CD1c-positive myeloid dendritic cell (primary cell): ENCODE measurements around the gene BBS9.
"Not testable (repeated sequence)": the region's sequence is repeated elsewhere in the genome, so short reads cannot be mapped to it uniquely, and the experiment has no call there.

Experiments
- DNase-seq: peaks from one replicate; pipeline ENCODE4 v3.0.0-alpha.2; 2016; ENCODE audit errors: extremely low spot score

The BBS9 gene

GRCh38 chr7:33495207-33495606 lies 365.8 kb downstream of the BBS9 start:
- DNase-seq: no peak

- DNase-seq: no peak
Measured at GRCh38 chr7:33497051-33497450, 367.7 kb downstream of the BBS9 start.

GRCh38 chr7:33500703-33501701 lies 371.6 kb downstream of the BBS9 start:
- DNase-seq: no peak

GRCh38 chr7:33503014-33503413 lies 373.6 kb downstream of the BBS9 start:
- DNase-seq: no peak

DNA sequence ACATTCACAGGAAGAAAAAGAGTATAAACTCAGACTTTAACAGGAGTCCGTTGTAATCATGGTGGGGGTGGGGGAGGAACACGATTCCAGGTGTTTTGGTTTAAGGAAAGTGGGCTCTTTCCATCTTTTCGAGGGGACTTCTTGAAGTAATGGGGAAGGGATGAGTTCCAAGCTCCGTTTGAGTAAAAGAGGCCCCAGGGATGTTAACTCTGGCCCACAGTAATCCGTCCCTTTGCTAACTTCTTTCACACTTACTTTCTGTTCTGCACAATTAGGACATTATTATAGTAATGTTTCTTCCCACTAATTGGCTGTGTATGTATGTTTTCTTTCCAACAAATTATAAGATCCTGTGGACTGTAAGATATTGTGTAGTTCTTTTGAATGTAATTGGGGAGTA lies 374.4 kb downstream of the BBS9 start:
- no peak for DNase-seq

DNA sequence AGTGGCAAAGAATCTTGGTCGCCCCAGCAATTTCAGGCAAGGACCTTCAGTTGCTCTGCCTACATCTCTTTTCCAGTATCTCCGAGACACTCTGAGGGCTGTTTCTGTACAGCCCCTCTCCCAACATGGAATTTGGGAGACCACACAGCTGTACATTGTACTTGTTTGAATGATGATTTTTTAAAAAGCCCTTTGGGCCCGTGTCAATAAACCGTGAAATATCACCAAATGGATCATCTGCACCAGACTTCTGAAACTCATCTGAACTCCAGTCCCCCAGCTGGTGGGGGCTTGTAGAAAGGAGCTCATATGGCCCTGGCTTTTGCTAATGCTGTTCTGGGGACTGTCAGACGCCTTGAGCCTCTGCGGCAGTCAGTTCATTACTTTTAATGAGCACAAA lies 374.9 kb downstream of the BBS9 start:
- DNase-seq: no peak

DNA sequence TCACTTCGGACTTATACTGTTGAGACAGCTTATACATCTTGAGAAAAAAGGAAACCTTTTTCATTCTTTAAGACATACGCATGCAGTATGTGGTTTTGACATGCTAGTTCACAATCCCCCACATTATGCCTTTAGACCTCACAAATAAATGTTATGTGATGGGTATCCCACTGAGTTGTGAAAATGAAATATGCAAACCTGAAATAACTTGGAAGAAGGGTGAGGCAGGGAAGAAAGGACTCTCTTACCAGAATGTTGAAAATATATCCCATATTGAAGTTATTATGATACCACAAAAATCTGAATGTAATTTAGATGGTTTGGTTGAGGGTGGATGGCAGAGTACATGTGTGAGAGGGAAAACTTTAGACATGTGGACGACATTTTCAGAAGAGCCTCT lies 379.8 kb downstream of the BBS9 start:
- no peak for DNase-seq

GRCh38 chr7:33511778-33512177 lies 382.4 kb downstream of the BBS9 start:
- DNase-seq: no peak

DNA sequence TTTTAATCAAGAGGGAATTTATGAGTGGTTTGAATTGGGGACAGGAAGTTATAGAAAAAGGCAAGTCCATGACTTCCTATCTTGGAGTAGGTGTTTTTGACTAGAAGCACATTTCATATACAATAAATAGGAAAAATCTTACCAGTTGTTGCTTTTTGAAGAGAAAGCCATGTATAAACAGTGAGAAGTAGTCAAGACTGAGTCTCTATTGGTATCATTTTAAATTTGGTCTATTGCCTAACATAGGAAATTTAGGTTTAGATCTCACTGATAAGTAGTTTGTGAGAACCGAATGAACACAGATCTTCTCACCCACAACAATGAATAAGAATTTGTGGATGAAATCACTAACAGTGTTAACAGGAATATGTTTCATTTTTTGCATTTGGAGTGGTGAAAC lies 387.2 kb downstream of the BBS9 start:
- no peak for DNase-seq

DNA sequence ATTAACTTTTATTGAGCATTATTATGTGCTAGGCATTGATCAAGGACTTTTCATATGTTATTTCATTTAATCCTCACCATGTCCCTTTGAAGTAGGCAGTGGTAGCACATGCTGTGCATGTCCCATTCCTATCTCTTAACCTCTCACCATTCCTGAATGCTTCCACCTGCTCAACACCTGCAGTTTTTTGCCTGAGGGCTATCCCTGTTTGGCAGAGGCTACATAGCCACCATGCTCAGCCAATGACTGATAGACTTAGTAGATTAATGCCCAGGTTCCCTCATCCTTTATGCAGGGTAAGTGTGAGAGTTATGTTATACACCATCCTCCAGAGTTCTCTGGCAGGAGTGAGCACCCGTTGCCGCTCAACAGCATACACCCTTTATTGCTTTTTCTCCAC lies 387.8 kb downstream of the BBS9 start:
- no peak for DNase-seq

GRCh38 chr7:33527008-33527407 lies 397.6 kb downstream of the BBS9 start:
- DNase-seq: not testable (repeated sequence)

GRCh38 chr7:33527613-33528012 lies 398.2 kb downstream of the BBS9 start:
- DNase-seq: not testable (repeated sequence)

GRCh38 chr7:33529070-33529469 lies 399.7 kb downstream of the BBS9 start:
- no peak for DNase-seq

DNA sequence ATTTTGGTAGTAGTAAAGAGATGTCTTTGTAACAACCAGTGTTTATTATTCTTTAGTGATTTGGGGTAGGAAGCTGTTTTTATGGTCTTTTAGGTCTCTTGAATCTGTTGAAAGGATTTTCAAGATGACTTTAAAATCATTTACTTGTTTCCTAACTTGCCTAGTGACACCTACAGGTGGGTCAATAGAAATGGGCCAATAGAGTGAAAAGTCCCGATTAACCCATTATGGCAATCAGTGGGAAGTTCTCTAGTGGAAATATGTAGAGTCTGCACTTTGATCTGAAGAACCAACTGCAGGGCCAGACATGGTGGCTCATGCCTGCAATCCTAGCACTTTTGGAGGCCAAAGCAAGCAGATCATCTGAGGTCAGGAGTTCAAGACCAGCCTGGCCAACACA lies 401.3 kb downstream of the BBS9 start:
- DNase-seq: no peak

DNA sequence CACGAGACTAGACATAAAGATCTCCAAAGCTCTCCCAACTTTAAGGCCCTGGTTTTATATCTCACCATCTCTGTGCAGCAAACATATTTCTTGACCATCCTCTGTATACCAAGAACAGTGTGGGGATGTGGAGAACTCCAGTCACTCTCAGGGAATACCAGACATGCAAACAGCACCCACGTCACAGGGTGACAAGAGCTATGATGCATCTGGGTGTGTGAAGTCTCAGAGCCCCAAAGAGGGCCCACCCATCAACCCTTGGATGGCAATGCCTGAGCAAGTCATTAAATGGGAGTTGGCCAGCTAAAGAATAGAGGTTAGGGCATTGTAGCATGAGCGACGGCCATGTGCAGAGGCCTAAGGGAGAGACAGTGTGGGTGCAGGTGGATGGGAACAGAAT lies 402.5 kb downstream of the BBS9 start:
- DNase-seq: no peak

- no peak for DNase-seq
Measured at GRCh38 chr7:33534833-33535232, 405.5 kb downstream of the BBS9 start.

GRCh38 chr7:33535989-33536388 lies 406.6 kb downstream of the BBS9 start:
- no peak for DNase-seq

- no peak for DNase-seq
Measured at GRCh38 chr7:33536398-33537103, 407.2 kb downstream of the BBS9 start.

DNA sequence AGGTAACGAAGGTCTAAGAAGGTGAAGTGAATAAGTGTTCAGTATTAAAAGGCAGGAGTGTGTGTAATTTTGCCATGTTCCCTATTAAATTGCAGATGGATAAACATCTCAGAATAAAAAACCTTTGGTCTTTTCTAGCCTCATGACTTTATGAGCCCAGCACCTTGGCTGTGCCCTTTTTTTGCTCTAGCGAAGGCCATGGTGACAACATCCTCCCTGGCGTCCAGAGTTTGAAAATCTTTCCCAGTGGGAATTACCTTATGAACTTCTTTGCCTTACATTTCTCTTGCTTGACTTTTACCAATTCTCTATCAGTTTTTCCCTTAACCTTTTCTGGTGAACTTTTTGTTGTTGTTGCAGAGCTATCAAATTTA lies 407.7 kb downstream of the BBS9 start:
- DNase-seq: no peak

GRCh38 chr7:33539198-33539597 lies 409.8 kb downstream of the BBS9 start:
- DNase-seq: no peak

DNA sequence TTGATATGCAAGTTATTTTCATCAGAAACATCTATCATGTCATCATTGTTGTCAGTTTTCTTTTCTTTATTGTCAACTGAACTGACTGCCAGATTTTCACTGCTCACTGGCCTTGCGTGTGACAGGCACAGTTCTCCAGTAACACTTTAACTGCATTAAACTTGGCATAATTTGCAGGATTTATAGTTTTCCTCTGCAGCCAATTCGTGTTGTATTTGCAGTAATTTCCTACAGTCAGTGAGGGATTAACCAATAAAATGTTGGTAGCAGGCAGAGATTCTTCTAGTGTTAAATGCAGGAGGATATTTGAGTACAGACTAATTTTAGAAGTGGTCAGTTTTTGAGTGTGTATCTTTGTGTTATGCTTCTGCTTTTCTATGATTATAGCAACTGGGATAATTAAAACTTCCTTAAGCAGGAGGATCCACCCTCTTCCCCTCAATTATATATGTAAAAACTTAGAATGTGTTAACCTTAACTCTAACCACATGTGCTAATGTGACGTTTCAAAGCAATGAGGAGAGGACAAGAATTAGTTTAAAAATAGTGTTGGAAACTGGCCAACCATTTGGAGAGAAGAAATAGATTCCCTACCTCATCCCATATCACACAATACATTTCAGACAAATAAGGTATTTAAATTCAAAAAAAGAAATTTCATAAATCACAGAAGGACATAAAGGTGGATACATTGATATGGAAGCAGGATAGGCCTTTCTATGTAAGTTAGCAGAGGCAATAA lies 410.5 kb downstream of the BBS9 start:
- DNase-seq: no peak

- no peak for DNase-seq
Measured at GRCh38 chr7:33547880-33548279, 418.5 kb downstream of the BBS9 start.
